ENCODE measurements around the gene RSPH1. TPM values are rescaled to one million over a fixed set of nuclear protein-coding genes. Genes with fewer than 3 reads are reported as not detected.

RSPH1 gene
- total RNA-seq, 1 experiment from 2014 or later, result 1.5 TPM

GRCh38 chr21:42461185-42461520 is 34.9 kb downstream of the RSPH1 start:
- RAD21 ChIA-PET (ENCODE audit: low non-redundant PET in 1 of 2, low total read pairs in 2 of 2, uncharacterized antibody in 2 of 2, unreplicated experiment in 2 of 2), result no interaction called here
- Histone ChIP-seq H3K27ac (ENCODE audit: low read depth, low read length) (no peak overlapping the region), H3K4me1 (ENCODE audit: control insufficient read depth in 1 of 2, insufficient read depth in 2 of 2, low read length in 2 of 2) (peaks cover 0 to 8% of the 10 kb centered on the region in 2 experiments; a peak in 1 of 4 replicates), H3K4me2 (ENCODE audit: low read length) (no peak overlapping the region), H4K20me1 (ENCODE audit: insufficient read depth) (no peaks in the 10 kb centered on the region), H3K9me3 (ENCODE audit: control insufficient read depth in 1 of 2, insufficient read depth in 1 of 2, low read depth in 1 of 2, low read length in 2 of 2) (no peaks in the 10 kb centered on the region), H2AFZ (ENCODE audit: low read depth, low read length, poor library complexity, severe bottlenecking) (no peak overlapping the region), H3K36me3 (ENCODE audit: control insufficient read depth in 1 of 2, insufficient read depth in 2 of 2, low read length in 2 of 2) (no peaks in the 10 kb centered on the region), H3K4me3 (replicated peaks in 1 of 2; ENCODE audit: low read depth in 1 of 2, low read length in 2 of 2) (no peak overlapping the region), H3K9me2 (ENCODE audit: insufficient read depth) (no peaks in the 10 kb centered on the region), H3K79me2 (ENCODE audit: insufficient read depth, low read length) (no peaks in the 10 kb centered on the region), H3K9ac (ENCODE audit: low read length) (no peak overlapping the region), H3K27me3 (ENCODE audit: insufficient read depth, low read length) (no peaks in the 10 kb centered on the region)
- no peak for ATAC-seq
- intact Hi-C loops (cut with micrococcal nuclease), result no loop called here
- TF ChIP-seq JUND (IDR thresholded peaks at IDR 0.05) (no peak), ZBTB33 (IDR thresholded peaks at IDR 0.05; ENCODE audit: extremely low read depth, insufficient replicate concordance, low read length) (no peak), SP1 (IDR thresholded peaks at IDR 0.05; ENCODE audit: low read depth) (no peak), ELF1 (IDR thresholded peaks at IDR 0.05; ENCODE audit: borderline replicate concordance, low read depth) (no peak), YY1 (IDR thresholded peaks at IDR 0.05; ENCODE audit: extremely low read depth, insufficient replicate concordance, low read depth, low read length) (no peak), POLR2A (IDR thresholded peaks at IDR 0.05; ENCODE audit: borderline replicate concordance, extremely low read depth, insufficient read depth, insufficient read length) (no peak), FOSL1 (IDR thresholded peaks at IDR 0.05; ENCODE audit: low read depth) (no peak), EZH2phosphoT487 (IDR thresholded peaks at IDR 0.05; ENCODE audit: borderline replicate concordance) (no peak)
- no TSS peak for BruUV-seq (replicated peaks)
- CTCF ChIA-PET, result no interaction called here
- no peak for DNase-seq (ENCODE audit: low read depth, low spot score)
- POLR2A ChIA-PET, result no interaction called here
